Activated T-cell treated with anti-CD3 and anti-CD28 coated beads for 1 hour (primary cell): ENCODE measurements around the gene DOHH.

Experiments
- DNase-seq: peaks from one replicate; pipeline ENCODE4 v3.0.0-alpha.2; 2020; ENCODE audit warnings: low read depth

Gene DOHH

GRCh38 chr19:3441089-3441985 is 59.1 kb downstream of the DOHH start:
- no peak for DNase-seq
